GM13976 (cell line): ENCODE data around the gene NGEF.

Experiments used
- DNase-seq: peaks from one replicate; pipeline ENCODE4 v3.0.0; 2012; ENCODE audit warnings: low spot score
- in situ Hi-C: fragments of 300-500 bp; cut with MboI; formaldehyde crosslinking; loops from one replicate; pipeline ENCODE4 v1.12.0; 2022; ENCODE audit warnings: low sequenced_read_pairs, mixed read lengths, inconsistent platforms; ENCODE audit not compliant: unreplicated experiment
- TF ChIP-seq, protein P1 (sequence below): IDR thresholded peaks from 2 replicates; pipeline ENCODE4 v1.5.1; 2012; ENCODE audit warnings: borderline replicate concordance, mild to moderate bottlenecking; ENCODE audit not compliant: insufficient read depth; ENCODE audit errors: extremely low read depth, missing control alignments, control extremely low read depth

Gene NGEF

DNA sequence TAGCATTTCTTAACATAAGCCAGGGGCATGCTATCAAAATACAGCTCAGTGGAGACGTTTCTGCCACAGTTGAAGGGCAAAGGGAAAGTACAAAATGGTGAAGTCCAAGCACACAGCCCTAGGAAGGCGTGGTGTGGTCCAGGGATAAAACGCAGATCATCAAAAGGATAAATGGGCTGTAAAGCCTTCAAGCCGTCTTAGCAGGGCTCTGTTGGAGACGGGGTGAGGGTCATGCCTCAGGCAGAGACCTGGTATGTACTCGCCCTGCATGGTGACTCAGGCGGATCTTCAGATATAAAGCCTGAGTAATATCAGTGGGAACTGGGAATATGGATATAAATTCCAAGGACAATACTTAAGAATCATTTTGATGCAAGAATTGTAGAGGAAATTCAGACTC is 61.2 kb downstream of the NGEF start:
- in situ Hi-C loops: no loop called here
- TF ChIP-seq, protein P1, sequence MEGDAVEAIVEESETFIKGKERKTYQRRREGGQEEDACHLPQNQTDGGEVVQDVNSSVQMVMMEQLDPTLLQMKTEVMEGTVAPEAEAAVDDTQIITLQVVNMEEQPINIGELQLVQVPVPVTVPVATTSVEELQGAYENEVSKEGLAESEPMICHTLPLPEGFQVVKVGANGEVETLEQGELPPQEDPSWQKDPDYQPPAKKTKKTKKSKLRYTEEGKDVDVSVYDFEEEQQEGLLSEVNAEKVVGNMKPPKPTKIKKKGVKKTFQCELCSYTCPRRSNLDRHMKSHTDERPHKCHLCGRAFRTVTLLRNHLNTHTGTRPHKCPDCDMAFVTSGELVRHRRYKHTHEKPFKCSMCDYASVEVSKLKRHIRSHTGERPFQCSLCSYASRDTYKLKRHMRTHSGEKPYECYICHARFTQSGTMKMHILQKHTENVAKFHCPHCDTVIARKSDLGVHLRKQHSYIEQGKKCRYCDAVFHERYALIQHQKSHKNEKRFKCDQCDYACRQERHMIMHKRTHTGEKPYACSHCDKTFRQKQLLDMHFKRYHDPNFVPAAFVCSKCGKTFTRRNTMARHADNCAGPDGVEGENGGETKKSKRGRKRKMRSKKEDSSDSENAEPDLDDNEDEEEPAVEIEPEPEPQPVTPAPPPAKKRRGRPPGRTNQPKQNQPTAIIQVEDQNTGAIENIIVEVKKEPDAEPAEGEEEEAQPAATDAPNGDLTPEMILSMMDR: no peak
- DNase-seq: no peak

DNA sequence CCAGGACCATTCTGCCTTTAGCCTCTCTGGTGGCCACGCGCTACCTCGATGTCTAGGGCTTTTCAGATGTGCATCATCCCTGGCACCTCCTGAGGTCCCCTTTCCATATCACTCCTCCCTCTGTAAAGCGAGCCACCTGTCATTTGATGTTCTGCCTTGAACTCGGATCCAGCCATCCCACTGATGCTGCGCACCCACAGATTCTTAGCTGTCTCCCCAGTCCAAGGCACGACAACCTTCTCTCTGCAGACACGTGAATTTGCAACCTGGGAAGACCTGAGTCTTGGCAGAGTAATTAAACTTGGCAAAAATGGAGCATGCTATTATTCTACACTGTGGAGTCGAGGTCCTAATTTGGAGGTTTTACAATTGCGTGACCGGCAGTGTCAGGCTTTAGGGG is 61.9 kb downstream of the NGEF start:
- TF ChIP-seq, protein P1: no peak
- no peak for DNase-seq
- in situ Hi-C loops: no loop called here

DNA sequence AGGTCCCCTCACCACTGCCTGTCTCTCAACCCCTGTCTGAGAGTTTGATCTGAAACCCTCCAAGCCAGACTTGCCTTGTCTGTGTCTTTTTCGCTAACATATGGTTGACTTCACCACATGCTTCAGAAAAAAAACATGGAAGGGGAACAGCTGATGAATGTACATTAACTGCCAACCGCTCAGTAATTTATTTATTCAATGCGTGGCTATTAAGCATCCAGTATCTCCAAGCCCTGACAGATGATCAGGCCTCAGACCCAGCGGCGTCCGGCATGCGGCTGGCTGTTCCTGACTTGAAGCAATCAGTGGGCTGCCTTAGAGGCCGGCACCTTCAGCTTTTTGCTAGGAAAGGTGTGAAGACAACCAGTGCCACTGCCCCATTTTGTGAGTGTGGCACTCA is 62.3 kb downstream of the NGEF start:
- TF ChIP-seq, protein P1: no peak
- in situ Hi-C loops: no loop called here

DNA sequence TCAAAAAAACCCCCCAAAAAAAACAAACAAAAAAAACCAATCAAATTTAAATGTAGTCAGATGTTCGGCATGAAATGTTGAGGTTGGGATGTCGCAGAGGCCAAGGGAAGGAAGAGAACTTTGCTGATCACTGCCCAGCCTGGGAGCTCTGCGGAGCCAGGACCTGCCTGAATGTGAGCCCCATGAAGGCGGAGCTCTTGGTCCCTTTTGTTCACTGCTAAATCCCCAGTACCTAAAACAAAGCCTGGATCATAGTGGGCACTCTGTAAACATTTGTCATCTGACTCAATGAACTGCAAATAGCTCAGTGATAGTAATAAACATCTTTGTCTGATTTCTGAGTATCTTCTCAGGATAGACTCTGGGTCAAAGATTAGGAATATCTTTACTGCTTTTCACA is 64.0 kb downstream of the NGEF start:
- DNase-seq: no peak
- in situ Hi-C loops: no loop called here
- TF ChIP-seq, protein P1: no peak

More for the DNA sequence above, 62.3 kb downstream of the NGEF start:
- DNase-seq: no peak

DNA sequence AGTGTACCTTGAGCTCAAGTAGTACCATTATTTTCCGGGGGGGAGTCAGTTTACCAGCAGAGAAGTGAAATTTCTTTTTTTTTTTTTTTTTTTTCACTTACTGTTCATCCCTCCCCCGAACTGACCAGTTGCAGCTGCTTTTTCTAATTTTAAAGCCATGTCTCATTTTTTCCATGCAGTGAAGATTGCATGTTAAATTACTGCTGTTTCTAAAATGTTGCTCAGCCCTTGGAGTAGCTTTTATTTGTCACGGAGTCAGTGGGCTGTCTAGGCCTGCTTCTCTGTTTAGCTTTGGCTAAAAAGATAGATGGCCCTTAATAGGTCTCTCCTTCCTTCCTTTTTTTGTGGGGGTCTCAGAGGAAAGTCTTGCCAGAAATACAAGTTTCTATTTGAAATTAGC is 70.2 kb downstream of the NGEF start:
- DNase-seq: peak; percentile 77
- TF ChIP-seq, protein P1: no peak
- in situ Hi-C loops: no loop called here

DNA sequence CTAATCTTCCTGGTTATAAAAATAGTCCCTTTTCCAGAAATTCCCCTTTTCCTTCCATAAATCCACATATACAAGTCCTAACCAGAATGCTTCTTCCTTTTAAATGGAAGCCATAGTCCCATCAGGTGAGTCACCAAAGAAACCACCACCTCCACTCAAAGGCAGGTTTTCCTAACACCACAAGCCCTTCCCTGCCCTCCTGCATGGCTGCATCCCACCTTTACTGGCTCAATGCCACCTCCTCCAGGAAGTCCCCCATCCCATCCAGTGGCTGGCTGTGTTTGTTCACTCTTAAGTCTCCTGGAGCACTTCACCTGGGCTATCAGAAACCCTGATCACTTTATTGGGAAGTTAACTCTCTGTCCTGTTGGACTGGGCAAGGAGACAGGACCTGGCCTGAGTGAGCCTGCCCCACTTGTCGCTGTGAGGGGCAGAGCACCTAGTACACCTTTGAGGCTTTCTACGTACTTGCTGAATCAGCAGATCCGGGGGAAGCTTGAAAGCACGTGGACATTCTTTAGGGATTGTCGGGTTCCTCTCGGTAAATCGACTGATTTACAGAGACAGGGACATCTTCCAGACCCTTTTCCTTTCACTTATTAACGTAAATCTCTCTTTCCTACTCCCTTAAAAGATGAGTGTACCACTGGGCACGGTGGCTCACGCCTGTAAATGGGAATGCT is 71.0 kb downstream of the NGEF start:
- DNase-seq: no peak
- TF ChIP-seq, protein P1: no peak
- in situ Hi-C loops: no loop called here
